Nephron progenitor cell (in vitro differentiated cells): ENCODE results near the gene MYLK.
A peak's percentile ranks its signal among the peaks of the same experiment; 100 is the strongest.
"Not testable (repeated sequence)": the region's sequence is repeated elsewhere in the genome, so short reads cannot be mapped to it uniquely, and the experiment has no call there.

Experiments
- DNase-seq: peaks from one replicate; pipeline ENCODE4 v3.0.0; 2021
- H3K27ac Mint-ChIP-seq: 2 replicates; pipeline ENCODE4 v1.8.0; 2021; ENCODE audit warnings: mild to moderate bottlenecking, moderate library complexity, mixed read lengths
- H3K27me3 Mint-ChIP-seq: 2 replicates; pipeline ENCODE4 v1.8.0; 2021; ENCODE audit warnings: mild to moderate bottlenecking, low read depth, mixed read lengths; ENCODE audit not compliant: poor library complexity
- H3K36me3 Mint-ChIP-seq: 2 replicates; pipeline ENCODE4 v1.8.0; 2021; ENCODE audit warnings: low read depth, mixed read lengths
- H3K4me1 Mint-ChIP-seq: 2 replicates; pipeline ENCODE4 v1.8.0; 2021; ENCODE audit warnings: mixed read lengths
- H3K4me3 Mint-ChIP-seq: 2 replicates; pipeline ENCODE4 v1.8.0; 2021; ENCODE audit warnings: mild to moderate bottlenecking, moderate library complexity, mixed read lengths
- H3K9me3 Mint-ChIP-seq: 2 replicates; pipeline ENCODE4 v1.8.0; 2021; ENCODE audit warnings: mild to moderate bottlenecking, moderate library complexity, mixed read lengths
- CTCF ChIP-seq: fragments of 200-600 bp; sonication (generic); IDR thresholded peaks from 2 replicates; pipeline ENCODE4 v1.5.0; 2021; ENCODE audit warnings: antibody characterized with exemption

MYLK gene

GRCh38 chr3:123724306-123724705 is 159.8 kb downstream of the MYLK start:
- Mint-ChIP-seq H3K36me3 (peaks cover 5% of the 10 kb centered on the region), H3K4me3 (no peak overlapping the region), H3K27ac (no peak overlapping the region), H3K27me3 (peaks cover 4% of the 10 kb centered on the region), H3K4me1 (peaks cover 31% of the 10 kb centered on the region), H3K9me3 (peaks cover 6% of the 10 kb centered on the region)
- no peak for TF ChIP-seq CTCF
- DNase-seq: no peak

GRCh38 chr3:123723522-123724168 is 160.5 kb downstream of the MYLK start:
- TF ChIP-seq CTCF: peak; percentile 79
- Mint-ChIP-seq H3K27ac (no peak overlapping the region), H3K4me1 (peaks cover 37% of the 10 kb centered on the region), H3K27me3 (peaks cover 4% of the 10 kb centered on the region), H3K36me3 (no peaks in the 10 kb centered on the region), H3K4me3 (no peak overlapping the region), H3K9me3 (no peaks in the 10 kb centered on the region)
- DNase-seq: peak; percentile 68

GRCh38 chr3:123723070-123723469 is 161.1 kb downstream of the MYLK start:
- Mint-ChIP-seq H3K27me3 (peaks cover 4% of the 10 kb centered on the region), H3K4me1 (peaks cover 38% of the 10 kb centered on the region), H3K9me3 (no peaks in the 10 kb centered on the region), H3K27ac (no peak overlapping the region), H3K4me3 (no peak overlapping the region), H3K36me3 (no peaks in the 10 kb centered on the region)
- TF ChIP-seq CTCF: no peak
- DNase-seq: no peak

GRCh38 chr3:123722456-123722855 is 161.7 kb downstream of the MYLK start:
- Mint-ChIP-seq H3K4me3 (no peak overlapping the region), H3K4me1 (peaks cover 38% of the 10 kb centered on the region), H3K9me3 (no peaks in the 10 kb centered on the region), H3K27ac (no peak overlapping the region), H3K36me3 (no peaks in the 10 kb centered on the region), H3K27me3 (no peaks in the 10 kb centered on the region)
- no peak for DNase-seq
- no peak for TF ChIP-seq CTCF

GRCh38 chr3:123722021-123722420 is 162.1 kb downstream of the MYLK start:
- H3K27ac Mint-ChIP-seq: no peak overlapping the region
- no peaks in the 10 kb centered on the region for H3K9me3 Mint-ChIP-seq
- no peak for TF ChIP-seq CTCF
- peaks cover 38% of the 10 kb centered on the region for H3K4me1 Mint-ChIP-seq
- no peak for DNase-seq
- H3K4me3 Mint-ChIP-seq: no peak overlapping the region
- H3K36me3 Mint-ChIP-seq: no peaks in the 10 kb centered on the region
- no peaks in the 10 kb centered on the region for H3K27me3 Mint-ChIP-seq

- H3K27ac Mint-ChIP-seq, H3K4me3 Mint-ChIP-seq, H3K9me3 Mint-ChIP-seq, H3K36me3 Mint-ChIP-seq, H3K27me3 Mint-ChIP-seq, DNase-seq: not testable (repeated sequence)
- H3K4me1 Mint-ChIP-seq: peaks cover 43% of the 10 kb centered on the region
Measured at GRCh38 chr3:123721095-123721689, 162.9 kb downstream of the MYLK start.
